Keratinocyte (primary cell): ENCODE results near the gene CHN2. TPM values are rescaled to one million over a fixed set of nuclear protein-coding genes. Genes with fewer than 3 reads are reported as not detected.

Source experiments
- DNase-seq: peaks from one replicate; pipeline ENCODE4 v3.0.0-alpha.2; 2011; ENCODE audit warnings: low read depth, missing footprints, low spot score
- FAIRE-seq: peaks from 2 replicates; lab custom pipeline; 2011; peaks lifted over from hg19 to GRCh38; lab: Jason Lieb, UNC
- H2AFZ ChIP-seq: 2 replicates; pipeline ENCODE4 v1.6.0; 2012; ENCODE audit warnings: low read length, control low read depth, inconsistent platforms; ENCODE audit not compliant: control insufficient read depth
- H3K27ac ChIP-seq: 2 replicates; pipeline ENCODE4 v1.5.1; 2011; ENCODE audit warnings: low read length; ENCODE audit not compliant: control insufficient read depth, insufficient read depth
- H3K27me3 ChIP-seq: 3 replicates; pipeline ENCODE4 v1.6.0; 2011; ENCODE audit warnings: low read length; ENCODE audit not compliant: control insufficient read depth, insufficient read depth; ENCODE audit errors: extremely low read depth
- H3K36me3 ChIP-seq, 2 experiments: 2 replicates in 1 of 2; 3 replicates in 1 of 2; pipeline ENCODE4 v1.5.1; 2011; ENCODE audit warnings: low read length in 2 of 2, mild to moderate bottlenecking in 1 of 2; ENCODE audit not compliant: control insufficient read depth in 2 of 2, insufficient read depth in 2 of 2; ENCODE audit errors: extremely low read depth in 1 of 2
- H3K4me1 ChIP-seq: 3 replicates; pipeline ENCODE4 v1.5.1; 2011; ENCODE audit warnings: low read length; ENCODE audit not compliant: control insufficient read depth, insufficient read depth; ENCODE audit errors: extremely low read depth
- H3K4me2 ChIP-seq: 3 replicates; pipeline ENCODE4 v1.6.0; 2011; ENCODE audit warnings: low read depth, low read length; ENCODE audit not compliant: control insufficient read depth, insufficient read depth; ENCODE audit errors: extremely low read depth
- H3K4me3 ChIP-seq, 3 experiments: fragments of 200-600 bp in 1 of 3; sonication (generic) in 1 of 3; 2 replicates in 2 of 3; 3 replicates in 1 of 3; pipeline ENCODE4 v1.5.1; 2011 to 2016; ENCODE audit warnings: low read length in 3 of 3, mild to moderate bottlenecking in 3 of 3, control low read depth in 2 of 3, inconsistent platforms in 1 of 3, low read depth in 1 of 3, mixed read lengths in 1 of 3, mixed run types in 1 of 3, moderate library complexity in 1 of 3; ENCODE audit not compliant: control insufficient read depth in 2 of 3, insufficient read depth in 2 of 3; ENCODE audit errors: extremely low read depth in 1 of 3
- H3K79me2 ChIP-seq: 2 replicates; pipeline ENCODE4 v1.6.0; 2012; ENCODE audit warnings: low read length; ENCODE audit not compliant: control insufficient read depth, insufficient read depth
- H3K9ac ChIP-seq: 3 replicates; pipeline ENCODE4 v1.6.0; 2011; ENCODE audit warnings: low read length; ENCODE audit not compliant: control insufficient read depth, insufficient read depth; ENCODE audit errors: extremely low read depth
- H3K9me1 ChIP-seq: 3 replicates; pipeline ENCODE4 v1.6.0; 2011; ENCODE audit warnings: low read length; ENCODE audit not compliant: control insufficient read depth, insufficient read depth; ENCODE audit errors: extremely low read depth
- H3K9me3 ChIP-seq: 2 replicates; pipeline ENCODE4 v1.5.1; 2012; ENCODE audit warnings: low read depth, low read length; ENCODE audit not compliant: control insufficient read depth
- H4K20me1 ChIP-seq: 3 replicates; pipeline ENCODE4 v1.6.0; 2011; ENCODE audit warnings: low read length; ENCODE audit not compliant: control insufficient read depth, insufficient read depth; ENCODE audit errors: extremely low read depth
- CTCF ChIP-seq, 3 experiments: IDR thresholded peaks in 1 of 3; conservative IDR thresholded peaks in 1 of 3; optimal IDR thresholded peaks in 1 of 3; 2 replicates in 2 of 3; 3 replicates in 1 of 3; pipeline versions ENCODE3 to v1.5.1; 2011; ENCODE audit warnings: low read length in 3 of 3, mild to moderate bottlenecking in 3 of 3, moderate library complexity in 2 of 3, control low read depth in 1 of 3, inconsistent platforms in 1 of 3; ENCODE audit not compliant: insufficient read depth in 2 of 3; ENCODE audit errors: extremely low read depth in 1 of 3
- EZH2 ChIP-seq: IDR thresholded peaks from one replicate; pipeline ENCODE4 v1.6.1; 2012; ENCODE audit warnings: inconsistent platforms, mild to moderate bottlenecking, low read length, moderate library complexity
- dilution Hi-C: fragments of 300-500 bp; cut with MboI; formaldehyde crosslinking; loops from one replicate; pipeline ENCODE4 v1.7.0; 2020; ENCODE audit warnings: low sequenced_read_pairs; ENCODE audit not compliant: extremely low pct_ligation_motif_present
- polyA plus RNA-seq, 5 experiments: library from polyadenylated mRNA; depleted of rRNA in 3 of 5; stranded (reverse) in 3 of 5; stranded (forward) in 1 of 5; unstranded in 1 of 5; fragments of >200 nt; gene quantifications; 1 replicate in 1 of 5; 2 replicates in 3 of 5; 3 replicates in 1 of 5; pipeline versions ENCODE4 v1.2.1 to v1.2.3, GENCODE V29; 2011 to 2012; ENCODE audit warnings: missing spikeins in 2 of 5, low read depth in 1 of 5, low replicate concordance in 1 of 5

Gene CHN2
- polyA plus RNA-seq, 1 donor (not counting 4 experiments of a cell fraction or from before 2014, with no cell fraction given) = 1.8 TPM

GRCh38 chr7:29247963-29248236 lies 53.3 kb downstream of the CHN2 start:
- H3K79me2 ChIP-seq = no peaks in the 10 kb centered on the region
- TF ChIP-seq CTCF (optimal IDR thresholded peaks at IDR 0.05 in 1 of 3, IDR thresholded peaks at IDR 0.05 in 1 of 3, conservative IDR thresholded peaks at IDR 0.05 in 1 of 3; ENCODE audit: extremely low read depth in 1 of 3, insufficient read depth in 2 of 3, low read length in 3 of 3) (no peak), EZH2 (no peak)
- H3K9me3 ChIP-seq = no peaks in the 10 kb centered on the region
- no peaks in the 10 kb centered on the region for H3K36me3 ChIP-seq
- FAIRE-seq = no peak
- no peaks in the 10 kb centered on the region for H3K4me1 ChIP-seq
- H3K4me2 ChIP-seq = no peak overlapping the region
- H4K20me1 ChIP-seq = no peaks in the 10 kb centered on the region
- no peak overlapping the region for H3K4me3 ChIP-seq
- H3K27me3 ChIP-seq = no peaks in the 10 kb centered on the region
- no peak for DNase-seq
- no peak overlapping the region for H3K9ac ChIP-seq
- dilution Hi-C loops = no loop called here
- H2AFZ ChIP-seq = no peak overlapping the region
- no peaks in the 10 kb centered on the region for H3K9me1 ChIP-seq
- H3K27ac ChIP-seq = no peak overlapping the region

GRCh38 chr7:29248713-29249382 lies 54.3 kb downstream of the CHN2 start:
- Histone ChIP-seq H3K27ac (no peak overlapping the region), H2AFZ (no peak overlapping the region), H3K9ac (no peak overlapping the region), H3K9me3 (no peaks in the 10 kb centered on the region), H3K4me3 (no peak overlapping the region), H3K9me1 (no peaks in the 10 kb centered on the region), H4K20me1 (no peaks in the 10 kb centered on the region), H3K4me2 (no peak overlapping the region), H3K36me3 (no peaks in the 10 kb centered on the region), H3K27me3 (no peaks in the 10 kb centered on the region), H3K4me1 (no peaks in the 10 kb centered on the region), H3K79me2 (no peaks in the 10 kb centered on the region)
- DNase-seq (no peak), FAIRE-seq (no peak)
- dilution Hi-C loops = no loop called here
- no peak for TF ChIP-seq EZH2
- TF ChIP-seq CTCF (optimal IDR thresholded peaks at IDR 0.05 in 1 of 3, IDR thresholded peaks at IDR 0.05 in 1 of 3, conservative IDR thresholded peaks at IDR 0.05 in 1 of 3; ENCODE audit: extremely low read depth in 1 of 3, insufficient read depth in 2 of 3, low read length in 3 of 3) = no peak
